ENCODE measurements around the gene IQCE. TPM values are rescaled to one million over a fixed set of nuclear protein-coding genes. Genes with fewer than 3 reads are reported as not detected.

IQCE gene
- total RNA-seq, 1 donor, result 4.6 TPM

- DNase-seq (ENCODE audit: low read depth in 2 of 3, low spot score in 2 of 3), result no peak
Observed at GRCh38 chr7:2613098-2613930, 54.5 kb downstream of the IQCE start.

- DNase-seq (ENCODE audit: low read depth in 2 of 3, low spot score in 2 of 3), result no peak
Observed at GRCh38 chr7:2613931-2614600, 55.3 kb downstream of the IQCE start.

GRCh38 chr7:2614631-2615330 lies 56.0 kb downstream of the IQCE start:
- DNase-seq (ENCODE audit: low read depth in 2 of 3, low spot score in 2 of 3), result no peak

GRCh38 chr7:2616387-2617324 lies 57.9 kb downstream of the IQCE start:
- no peak for DNase-seq (ENCODE audit: low read depth in 2 of 3, low spot score in 2 of 3)

GRCh38 chr7:2617325-2617905 lies 58.6 kb downstream of the IQCE start:
- DNase-seq (ENCODE audit: low read depth in 2 of 3, low spot score in 2 of 3), result no peak

- no peak for DNase-seq (ENCODE audit: low read depth in 2 of 3, low spot score in 2 of 3)
Observed at GRCh38 chr7:2619116-2619515, 60.3 kb downstream of the IQCE start.

- DNase-seq (ENCODE audit: low read depth in 2 of 3, low spot score in 2 of 3), result no peak
Observed at GRCh38 chr7:2621061-2621828, 62.5 kb downstream of the IQCE start.

GRCh38 chr7:2621948-2622640 lies 63.3 kb downstream of the IQCE start:
- DNase-seq (ENCODE audit: low read depth in 2 of 3, low spot score in 2 of 3), result peak in 1 of 3 donors; percentile 42

GRCh38 chr7:2622869-2623697 lies 64.3 kb downstream of the IQCE start:
- DNase-seq (ENCODE audit: low read depth in 2 of 3, low spot score in 2 of 3), result no peak

GRCh38 chr7:2623698-2624014 lies 64.9 kb downstream of the IQCE start:
- DNase-seq (ENCODE audit: low read depth in 2 of 3, low spot score in 2 of 3), result no peak

GRCh38 chr7:2624293-2624886 lies 65.6 kb downstream of the IQCE start:
- no peak for DNase-seq (ENCODE audit: low read depth in 2 of 3, low spot score in 2 of 3)

GRCh38 chr7:2626498-2627117 lies 67.8 kb downstream of the IQCE start:
- DNase-seq (ENCODE audit: low read depth in 2 of 3, low spot score in 2 of 3), result no peak

- DNase-seq (ENCODE audit: low read depth in 2 of 3, low spot score in 2 of 3), result no peak
Observed at GRCh38 chr7:2627258-2628129, 68.7 kb downstream of the IQCE start.

- no peak for DNase-seq (ENCODE audit: low read depth in 2 of 3, low spot score in 2 of 3)
Observed at GRCh38 chr7:2628130-2628482, 69.3 kb downstream of the IQCE start.

GRCh38 chr7:2628891-2629290 lies 70.1 kb downstream of the IQCE start:
- no peak for DNase-seq (ENCODE audit: low read depth in 2 of 3, low spot score in 2 of 3)

Data from hematopoietic multipotent progenitor cell (in vitro differentiated cells).